Liver (tissue), 9 donors: ENCODE data around the gene ACKR2. TPM values are rescaled to one million over a fixed set of nuclear protein-coding genes. Genes with fewer than 3 reads are reported as not detected.
A peak's percentile ranks its signal among the peaks of the same experiment; 100 is the strongest.

Experiments
- DNase-seq: peaks from one replicate; pipeline ENCODE4 v3.0.0-alpha.2; 2017; ENCODE audit warnings: low spot score
- H3K27ac ChIP-seq, 2 donors: one replicate each; pipeline ENCODE4 v1.7.0; 2013; ENCODE audit warnings: inconsistent platforms in 2 of 2, low read length in 2 of 2, control low read depth in 1 of 2, low read depth in 1 of 2, mild to moderate bottlenecking in 1 of 2
- H3K27me3 ChIP-seq, 4 donors: one replicate each; pipeline versions ENCODE4 v1.6.1 to v1.7.0; 2013; ENCODE audit warnings: low read length in 3 of 4, inconsistent platforms in 1 of 4, mild to moderate bottlenecking in 1 of 4, moderate library complexity in 1 of 4; ENCODE audit not compliant: control insufficient read depth in 4 of 4, insufficient read depth in 4 of 4
- H3K36me3 ChIP-seq, 4 donors: one replicate each; pipeline versions ENCODE4 v1.6.1 to v1.7.0; 2013; ENCODE audit warnings: low read length in 3 of 4, mild to moderate bottlenecking in 3 of 4, low read depth in 1 of 4, moderate library complexity in 1 of 4; ENCODE audit not compliant: control insufficient read depth in 4 of 4, insufficient read depth in 3 of 4
- H3K4me1 ChIP-seq, 4 donors: one replicate each; pipeline versions ENCODE4 v1.6.1 to v1.7.0; 2013; ENCODE audit warnings: low read length in 3 of 4, mild to moderate bottlenecking in 3 of 4, moderate library complexity in 1 of 4; ENCODE audit not compliant: control insufficient read depth in 4 of 4, insufficient read depth in 4 of 4
- H3K4me3 ChIP-seq, 3 donors: one replicate each; pipeline versions ENCODE4 v1.6.1 to v1.7.0; 2013; ENCODE audit warnings: low read length in 3 of 3, control low read depth in 1 of 3, low read depth in 1 of 3, mild to moderate bottlenecking in 1 of 3
- H3K9ac ChIP-seq, 2 donors: one replicate each; pipeline ENCODE4 v1.7.0; 2013; ENCODE audit warnings: low read length in 2 of 2, mild to moderate bottlenecking in 2 of 2, moderate library complexity in 2 of 2, control low read depth in 1 of 2, low read depth in 1 of 2
- H3K9me3 ChIP-seq, 4 donors: one replicate each; pipeline versions ENCODE4 v1.6.1 to v1.7.0; 2013; ENCODE audit warnings: low read length in 3 of 4; ENCODE audit not compliant: control insufficient read depth in 4 of 4
- EGR1 ChIP-seq, 2 donors: IDR thresholded peaks; 2 replicates each; pipeline ENCODE4 v1.6.1; 2016 to 2018; ENCODE audit warnings: antibody characterized with exemption in 2 of 2, low read depth in 2 of 2
- FOXA1 ChIP-seq: IDR thresholded peaks from 2 replicates; pipeline ENCODE4 v1.6.1; 2016; ENCODE audit warnings: antibody characterized with exemption
- FOXA2 ChIP-seq: IDR thresholded peaks from 2 replicates; pipeline ENCODE4 v1.6.1; 2016; ENCODE audit warnings: antibody characterized with exemption
- GABPA ChIP-seq, 2 donors: IDR thresholded peaks in 1 of 2; conservative IDR thresholded peaks in 1 of 2; 2 replicates each; pipeline ENCODE4 v1.6.1; 2016; ENCODE audit warnings: antibody characterized with exemption in 2 of 2, mild to moderate bottlenecking in 1 of 2, moderate library complexity in 1 of 2
- HNF4A ChIP-seq, 2 donors: conservative IDR thresholded peaks; 2 replicates each; pipeline ENCODE4 v1.6.1; 2016; ENCODE audit warnings: antibody characterized with exemption in 2 of 2, mild to moderate bottlenecking in 2 of 2
- HNF4G ChIP-seq: IDR thresholded peaks from 2 replicates; pipeline ENCODE4 v1.6.1; 2016; ENCODE audit warnings: antibody characterized with exemption
- JUND ChIP-seq, 2 donors: IDR thresholded peaks; 2 replicates each; pipeline ENCODE4 v1.6.1; 2016; ENCODE audit warnings: antibody characterized with exemption in 2 of 2
- NR2F2 ChIP-seq: IDR thresholded peaks from 2 replicates; pipeline ENCODE4 v1.6.1; 2016; ENCODE audit warnings: antibody characterized with exemption
- RAD21 ChIP-seq, 2 donors: IDR thresholded peaks; 2 replicates each; pipeline ENCODE4 v1.6.1; 2016; ENCODE audit warnings: antibody characterized with exemption in 2 of 2, mild to moderate bottlenecking in 2 of 2
- RXRA ChIP-seq, 2 donors: IDR thresholded peaks; 2 replicates each; pipeline ENCODE4 v1.6.1; 2017 to 2018; ENCODE audit warnings: antibody characterized with exemption in 2 of 2, mild to moderate bottlenecking in 1 of 2
- SP1 ChIP-seq: IDR thresholded peaks from 2 replicates; pipeline ENCODE4 v1.6.1; 2018; ENCODE audit warnings: antibody characterized with exemption, mild to moderate bottlenecking
- TAF1 ChIP-seq: conservative IDR thresholded peaks from 2 replicates; pipeline ENCODE4 v1.6.1; 2016; ENCODE audit warnings: antibody characterized with exemption, mild to moderate bottlenecking
- YY1 ChIP-seq: IDR thresholded peaks from 2 replicates; pipeline ENCODE4 v1.6.1; 2016; ENCODE audit warnings: antibody characterized with exemption, mild to moderate bottlenecking
- WGBS: extraction: QIAGEN DNeasy Blood & Tissue Kit; methylation state at CpG from one replicate; pipeline ENCODE4 v1.1.7; 2013; 5-methylcytosine and 5-hydroxymethylcytosine counted together
- polyA plus RNA-seq, 2 donors: library from polyadenylated mRNA; stranded (reverse) in 1 of 2; unstranded in 1 of 2; fragments of 200-250 nt in 1 of 2; fragments of >200 nt in 1 of 2; fragmentation: Nextera tagmentation in 1 of 2; extraction: Ambion mirVana in 1 of 2; gene quantifications; one replicate each; pipeline versions ENCODE4 v1.2.1 to v1.2.3, GENCODE V29; 2013 to 2015
- total RNA-seq, 2 donors: library from RNA; depleted of rRNA; stranded (reverse); fragments of >200 nt; gene quantifications; one replicate each; pipeline ENCODE4 v1.2.3, GENCODE V29; 2014
- TF ChIP-seq, protein P1 (sequence below): IDR thresholded peaks from 2 replicates; pipeline ENCODE4 v1.6.1; 2016; ENCODE audit warnings: antibody characterized with exemption
- TF ChIP-seq, protein P2 (sequence below): IDR thresholded peaks from 2 replicates; pipeline ENCODE4 v1.6.1; 2016; ENCODE audit warnings: antibody characterized with exemption
- TF ChIP-seq, protein P3 (sequence below): fragments of 150-350 bp; IDR thresholded peaks from 2 replicates; pipeline ENCODE4 v1.5.1; 2017; ENCODE audit warnings: improper control_type of control experiment, low read depth, low read length; ENCODE audit not compliant: missing input control
- TF ChIP-seq, protein P4 (sequence below): IDR thresholded peaks from 2 replicates; pipeline ENCODE4 v1.6.1; 2016; ENCODE audit warnings: antibody characterized with exemption
- TF ChIP-seq, protein P5 (sequence below): IDR thresholded peaks from 2 replicates; pipeline ENCODE4 v1.6.1; 2016; ENCODE audit warnings: antibody characterized with exemption, mild to moderate bottlenecking
- donor health status: healthy.
- donor health status: healthy.
- donor health status: healthy.
- donor health status: healthy.
- donor health status: healthy.

The ACKR2 gene
- total and polyA plus RNA-seq, 4 donors: 7.3 to 19.3 (median 10.8) TPM

DNA sequence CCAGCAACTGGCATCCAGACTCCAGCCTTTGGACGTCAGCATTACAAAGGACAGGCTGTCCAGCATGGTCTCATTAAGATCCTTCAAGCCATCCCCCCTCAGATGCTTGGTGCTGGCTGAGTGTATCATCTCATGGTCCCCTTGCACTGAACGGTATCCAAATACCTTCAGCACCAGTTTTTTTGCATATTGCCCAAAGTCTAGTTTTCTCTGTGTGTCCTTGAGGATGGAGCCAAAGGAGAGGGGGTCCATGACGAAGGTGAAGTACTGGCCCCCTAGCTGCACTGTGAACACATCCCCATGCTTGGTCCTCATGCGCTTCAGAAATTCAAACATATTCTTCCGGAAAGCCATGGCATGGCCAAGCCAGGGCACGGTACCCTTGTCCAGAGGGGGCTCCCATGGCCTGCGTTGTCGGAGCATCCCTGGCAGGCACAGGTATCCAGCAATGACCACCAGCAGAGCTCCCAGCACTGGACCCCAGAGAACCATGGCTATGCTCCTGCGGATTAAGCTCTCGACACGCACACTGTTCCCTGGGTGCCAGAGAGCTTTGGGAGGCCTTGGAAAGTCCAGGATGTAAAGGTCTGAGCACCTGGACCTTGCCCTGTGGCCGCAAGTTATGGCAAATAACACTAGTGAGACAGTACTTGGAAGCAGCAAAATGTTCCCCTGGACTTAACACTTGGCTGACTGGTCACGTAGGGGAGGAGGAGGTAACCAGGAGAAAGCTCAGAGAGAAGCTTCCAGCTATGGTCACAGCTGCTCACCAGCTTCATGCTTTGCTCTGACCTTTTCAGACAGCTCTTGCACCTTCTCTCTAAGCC is 66.3 kb downstream of the ACKR2 start, which contains the start of gene CYP8B1:
TSS of gene CYP8B1 (minus strand) at position 555 of the 827 bp plus-strand sequence. CDS start at position 492, 63 bp downstream.
- 37% methylated on average over 13 of the region's 13 CpGs for WGBS
- H3K9ac ChIP-seq: peak within 1 kb of the TSS; percentile 13 to 91

More for the DNA sequence above, 66.3 kb downstream of the ACKR2 start, which contains the start of gene CYP8B1:
- H3K4me3 ChIP-seq: peak within 1 kb of the TSS; percentile 62 to 91 (median 88)
- H3K27me3 ChIP-seq: no peaks in the 10 kb centered on the region
- TF ChIP-seq SP1 (peak; percentile 96), JUND (IDR thresholded peaks at IDR 0.05) (peak; percentile 76 to 93), TAF1 (peak; percentile 98), RXRA (IDR thresholded peaks at IDR 0.05) (peak; percentile 90 to 97), FOXA1 (peak; percentile 91), HNF4G (peak; percentile 98), EGR1 (IDR thresholded peaks at IDR 0.05; ENCODE audit: low read depth in 2 of 2) (peak; percentile 15 to 64), HNF4A (conservative IDR thresholded peaks at IDR 0.05) (peak; percentile 97 to 99), RAD21 (IDR thresholded peaks at IDR 0.05) (peak; percentile 53 to 64), YY1 (peak; percentile 70), NR2F2 (no peak), FOXA2 (peak; percentile 72), GABPA (IDR thresholded peaks at IDR 0.05 in 1 of 2, conservative IDR thresholded peaks at IDR 0.05 in 1 of 2) (peak in 1 of 2 donors; percentile 49)
- TF ChIP-seq, protein P1, sequence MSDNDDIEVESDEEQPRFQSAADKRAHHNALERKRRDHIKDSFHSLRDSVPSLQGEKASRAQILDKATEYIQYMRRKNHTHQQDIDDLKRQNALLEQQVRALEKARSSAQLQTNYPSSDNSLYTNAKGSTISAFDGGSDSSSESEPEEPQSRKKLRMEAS: peak; percentile 82
- TF ChIP-seq, protein P2, sequence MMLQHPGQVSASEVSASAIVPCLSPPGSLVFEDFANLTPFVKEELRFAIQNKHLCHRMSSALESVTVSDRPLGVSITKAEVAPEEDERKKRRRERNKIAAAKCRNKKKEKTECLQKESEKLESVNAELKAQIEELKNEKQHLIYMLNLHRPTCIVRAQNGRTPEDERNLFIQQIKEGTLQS: no peak
- TF ChIP-seq, protein P3, sequence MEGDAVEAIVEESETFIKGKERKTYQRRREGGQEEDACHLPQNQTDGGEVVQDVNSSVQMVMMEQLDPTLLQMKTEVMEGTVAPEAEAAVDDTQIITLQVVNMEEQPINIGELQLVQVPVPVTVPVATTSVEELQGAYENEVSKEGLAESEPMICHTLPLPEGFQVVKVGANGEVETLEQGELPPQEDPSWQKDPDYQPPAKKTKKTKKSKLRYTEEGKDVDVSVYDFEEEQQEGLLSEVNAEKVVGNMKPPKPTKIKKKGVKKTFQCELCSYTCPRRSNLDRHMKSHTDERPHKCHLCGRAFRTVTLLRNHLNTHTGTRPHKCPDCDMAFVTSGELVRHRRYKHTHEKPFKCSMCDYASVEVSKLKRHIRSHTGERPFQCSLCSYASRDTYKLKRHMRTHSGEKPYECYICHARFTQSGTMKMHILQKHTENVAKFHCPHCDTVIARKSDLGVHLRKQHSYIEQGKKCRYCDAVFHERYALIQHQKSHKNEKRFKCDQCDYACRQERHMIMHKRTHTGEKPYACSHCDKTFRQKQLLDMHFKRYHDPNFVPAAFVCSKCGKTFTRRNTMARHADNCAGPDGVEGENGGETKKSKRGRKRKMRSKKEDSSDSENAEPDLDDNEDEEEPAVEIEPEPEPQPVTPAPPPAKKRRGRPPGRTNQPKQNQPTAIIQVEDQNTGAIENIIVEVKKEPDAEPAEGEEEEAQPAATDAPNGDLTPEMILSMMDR: no peak
- TF ChIP-seq, protein P4, sequence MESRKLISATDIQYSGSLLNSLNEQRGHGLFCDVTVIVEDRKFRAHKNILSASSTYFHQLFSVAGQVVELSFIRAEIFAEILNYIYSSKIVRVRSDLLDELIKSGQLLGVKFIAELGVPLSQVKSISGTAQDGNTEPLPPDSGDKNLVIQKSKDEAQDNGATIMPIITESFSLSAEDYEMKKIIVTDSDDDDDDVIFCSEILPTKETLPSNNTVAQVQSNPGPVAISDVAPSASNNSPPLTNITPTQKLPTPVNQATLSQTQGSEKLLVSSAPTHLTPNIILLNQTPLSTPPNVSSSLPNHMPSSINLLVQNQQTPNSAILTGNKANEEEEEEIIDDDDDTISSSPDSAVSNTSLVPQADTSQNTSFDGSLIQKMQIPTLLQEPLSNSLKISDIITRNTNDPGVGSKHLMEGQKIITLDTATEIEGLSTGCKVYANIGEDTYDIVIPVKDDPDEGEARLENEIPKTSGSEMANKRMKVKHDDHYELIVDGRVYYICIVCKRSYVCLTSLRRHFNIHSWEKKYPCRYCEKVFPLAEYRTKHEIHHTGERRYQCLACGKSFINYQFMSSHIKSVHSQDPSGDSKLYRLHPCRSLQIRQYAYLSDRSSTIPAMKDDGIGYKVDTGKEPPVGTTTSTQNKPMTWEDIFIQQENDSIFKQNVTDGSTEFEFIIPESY: peak; percentile 72
- TF ChIP-seq, protein P5, sequence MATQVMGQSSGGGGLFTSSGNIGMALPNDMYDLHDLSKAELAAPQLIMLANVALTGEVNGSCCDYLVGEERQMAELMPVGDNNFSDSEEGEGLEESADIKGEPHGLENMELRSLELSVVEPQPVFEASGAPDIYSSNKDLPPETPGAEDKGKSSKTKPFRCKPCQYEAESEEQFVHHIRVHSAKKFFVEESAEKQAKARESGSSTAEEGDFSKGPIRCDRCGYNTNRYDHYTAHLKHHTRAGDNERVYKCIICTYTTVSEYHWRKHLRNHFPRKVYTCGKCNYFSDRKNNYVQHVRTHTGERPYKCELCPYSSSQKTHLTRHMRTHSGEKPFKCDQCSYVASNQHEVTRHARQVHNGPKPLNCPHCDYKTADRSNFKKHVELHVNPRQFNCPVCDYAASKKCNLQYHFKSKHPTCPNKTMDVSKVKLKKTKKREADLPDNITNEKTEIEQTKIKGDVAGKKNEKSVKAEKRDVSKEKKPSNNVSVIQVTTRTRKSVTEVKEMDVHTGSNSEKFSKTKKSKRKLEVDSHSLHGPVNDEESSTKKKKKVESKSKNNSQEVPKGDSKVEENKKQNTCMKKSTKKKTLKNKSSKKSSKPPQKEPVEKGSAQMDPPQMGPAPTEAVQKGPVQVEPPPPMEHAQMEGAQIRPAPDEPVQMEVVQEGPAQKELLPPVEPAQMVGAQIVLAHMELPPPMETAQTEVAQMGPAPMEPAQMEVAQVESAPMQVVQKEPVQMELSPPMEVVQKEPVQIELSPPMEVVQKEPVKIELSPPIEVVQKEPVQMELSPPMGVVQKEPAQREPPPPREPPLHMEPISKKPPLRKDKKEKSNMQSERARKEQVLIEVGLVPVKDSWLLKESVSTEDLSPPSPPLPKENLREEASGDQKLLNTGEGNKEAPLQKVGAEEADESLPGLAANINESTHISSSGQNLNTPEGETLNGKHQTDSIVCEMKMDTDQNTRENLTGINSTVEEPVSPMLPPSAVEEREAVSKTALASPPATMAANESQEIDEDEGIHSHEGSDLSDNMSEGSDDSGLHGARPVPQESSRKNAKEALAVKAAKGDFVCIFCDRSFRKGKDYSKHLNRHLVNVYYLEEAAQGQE: peak; percentile 88
- peaks cover 5 to 44% (median 35%) of the 10 kb centered on the region in 4 donors for H3K4me1 ChIP-seq
- no peaks in the 10 kb centered on the region for H3K36me3 ChIP-seq
- no peak for DNase-seq
- no peaks in the 10 kb centered on the region for H3K9me3 ChIP-seq
- H3K27ac ChIP-seq: peak within 1 kb of the TSS; percentile 85 to 90
